ENCODE measurements around the gene CDCA4.

- no peak for TF ChIP-seq POLR2A (IDR thresholded peaks at IDR 0.05; ENCODE audit: extremely low read depth, insufficient read length)
- no peak for TF ChIP-seq CTCF (IDR thresholded peaks at IDR 0.05; ENCODE audit: low read depth, low read length)
Observed at GRCh38 chr14:105053996-105054395, 33.1 kb upstream of the CDCA4 start.

All from NB4 (cell line).